Liver (tissue), 3 donors: ENCODE data around the gene NHERF2.

Experiments used
- CTCF ChIP-seq: fragments of 150-350 bp; IDR thresholded peaks from 2 replicates; pipeline ENCODE4 v1.5.1; 2017; ENCODE audit warnings: improper control_type of control experiment, low read depth, low read length; ENCODE audit not compliant: missing input control
- FOXA1 ChIP-seq: IDR thresholded peaks from 2 replicates; pipeline ENCODE4 v1.6.1; 2016; ENCODE audit warnings: antibody characterized with exemption
- JUND ChIP-seq, 2 donors: IDR thresholded peaks; 2 replicates each; pipeline ENCODE4 v1.6.1; 2016; ENCODE audit warnings: antibody characterized with exemption in 2 of 2
- MAX ChIP-seq: IDR thresholded peaks from 2 replicates; pipeline ENCODE4 v1.6.1; 2016; ENCODE audit warnings: antibody characterized with exemption
- REST ChIP-seq: IDR thresholded peaks from 2 replicates; pipeline ENCODE4 v1.6.1; 2016; ENCODE audit warnings: antibody characterized with exemption, mild to moderate bottlenecking
- donor health status: healthy.
- donor health status: healthy.

GRCh38 chr16:1991948-1992703 is 34.6 kb upstream of the NHERF2 start:
- TF ChIP-seq CTCF (no peak), JUND (IDR thresholded peaks at IDR 0.05) (no peak), REST (no peak), FOXA1 (no peak), MAX (no peak)
